Measurements from ENCODE around the gene ZIC5.

GRCh38 chr13:99969453-99969918 lies 2.1 kb downstream of the ZIC5 start:
- TF ChIP-seq CTCF (conservative IDR thresholded peaks at IDR 0.05; ENCODE audit: low read length) (no peak), EZH2phosphoT487 (IDR thresholded peaks at IDR 0.05; ENCODE audit: borderline replicate concordance) (no peak)

All from Loucy (cell line).